Neural cell (in vitro differentiated cells): ENCODE measurements around the gene INMT. TPM values are rescaled to one million over a fixed set of nuclear protein-coding genes. Genes with fewer than 3 reads are reported as not detected.

Experiments used
- H2AFZ ChIP-seq: fragments of 200-600, 300-800 bp; sonication (generic), shearing (Covaris generic); 2 replicates; pipeline ENCODE4 v1.6.0; 2014; ENCODE audit warnings: low read depth, mild to moderate bottlenecking, antibody characterized with exemption, low read length, moderate library complexity
- H3F3A ChIP-seq: fragments of 200-600 bp; shearing (Covaris generic); 2 replicates; pipeline ENCODE4 v1.6.1; 2016; ENCODE audit warnings: mild to moderate bottlenecking, moderate library complexity, mixed read lengths, antibody characterized with exemption, low read length; ENCODE audit not compliant: insufficient read depth, poor library complexity, severe bottlenecking
- H3K27ac ChIP-seq: fragments of 200-600, 300-800 bp; sonication (generic), shearing (Covaris generic); 2 replicates; pipeline ENCODE4 v1.5.1; 2014; ENCODE audit warnings: mild to moderate bottlenecking, low read length, moderate library complexity
- H3K27me3 ChIP-seq: fragments of 300-800, 200-600 bp; sonication (generic), shearing (Covaris generic); 2 replicates; pipeline ENCODE4 v1.6.0; 2014; ENCODE audit warnings: mild to moderate bottlenecking, low read depth, low read length, moderate library complexity; ENCODE audit not compliant: insufficient read depth
- H3K36me3 ChIP-seq: fragments of 300-800, 200-600 bp; sonication (generic), shearing (Covaris generic); 2 replicates; pipeline ENCODE4 v1.5.1; 2014; ENCODE audit warnings: mild to moderate bottlenecking, antibody characterized with exemption, low read length, moderate library complexity; ENCODE audit not compliant: insufficient read depth
- H3K4me2 ChIP-seq: fragments of 300-800, 200-600 bp; sonication (generic), shearing (Covaris generic); 2 replicates; pipeline ENCODE4 v1.6.0; 2014; ENCODE audit warnings: mild to moderate bottlenecking, low read length
- H3K4me3 ChIP-seq: fragments of 300-800, 200-600 bp; sonication (generic), shearing (Covaris generic); 2 replicates; pipeline ENCODE4 v1.5.1; 2014; ENCODE audit warnings: mild to moderate bottlenecking, low read length, moderate library complexity
- H3K79me2 ChIP-seq: fragments of 200-600 bp; shearing (Covaris generic); replicated peaks from 2 replicates; pipeline ENCODE4 v1.6.0; 2014; ENCODE audit warnings: mild to moderate bottlenecking, low read length, moderate library complexity; ENCODE audit not compliant: insufficient read depth
- H3K9ac ChIP-seq: fragments of 300-800, 200-600 bp; sonication (generic), shearing (Covaris generic); 2 replicates; pipeline ENCODE4 v1.6.1; 2016; ENCODE audit warnings: mild to moderate bottlenecking, low read length, mixed read lengths
- H3K9me2 ChIP-seq: fragments of 200-600 bp; shearing (Covaris generic); 2 replicates; pipeline ENCODE4 v1.6.1; 2016; ENCODE audit warnings: mild to moderate bottlenecking, low read length, mixed read lengths; ENCODE audit not compliant: insufficient read depth
- H3K9me3 ChIP-seq: fragments of 200-600, 300-800 bp; sonication (generic), shearing (Covaris generic); 2 replicates; pipeline ENCODE4 v1.6.1; 2016; ENCODE audit warnings: mild to moderate bottlenecking, mixed run types, low read length, moderate library complexity, mixed read lengths
- H4K20me1 ChIP-seq: fragments of 200-600 bp; shearing (Covaris generic); 2 replicates; pipeline ENCODE4 v1.6.1; 2016; ENCODE audit warnings: mild to moderate bottlenecking, mixed run types; ENCODE audit not compliant: insufficient read depth
- EP300 ChIP-seq: fragments of 450-650 bp; conservative IDR thresholded peaks from 2 replicates; pipeline ENCODE4 v1.6.1; 2014; ENCODE audit warnings: antibody characterized with exemption, mild to moderate bottlenecking, moderate library complexity; ENCODE audit not compliant: poor library complexity, severe bottlenecking
- EZH2 ChIP-seq: fragments of 200-600, 300-800 bp; shearing (Covaris generic), sonication (generic); IDR thresholded peaks from 2 replicates; pipeline ENCODE4 v1.6.1; 2014; ENCODE audit warnings: antibody characterized with exemption, low read length, borderline replicate concordance, mild to moderate bottlenecking; ENCODE audit not compliant: insufficient read depth, poor library complexity, severe bottlenecking
- MXI1 ChIP-seq: fragments of 450-650 bp; conservative IDR thresholded peaks from 2 replicates; pipeline ENCODE4 v1.6.1; 2014; ENCODE audit warnings: antibody characterized with exemption, mild to moderate bottlenecking; ENCODE audit not compliant: poor library complexity, severe bottlenecking
- POLR2AphosphoS5 ChIP-seq: IDR thresholded peaks from 2 replicates; pipeline ENCODE4 v1.6.1; 2012
- RAD21 ChIP-seq: fragments of 450-650 bp; conservative IDR thresholded peaks from 2 replicates; pipeline ENCODE4 v1.6.1; 2014; ENCODE audit warnings: antibody characterized with exemption, mild to moderate bottlenecking, moderate library complexity
- SMC3 ChIP-seq: fragments of 450-650 bp; conservative IDR thresholded peaks from 2 replicates; pipeline ENCODE4 v1.6.1; 2014; ENCODE audit warnings: antibody characterized with exemption, mild to moderate bottlenecking, moderate library complexity; ENCODE audit not compliant: poor library complexity
- TAF1 ChIP-seq: IDR thresholded peaks from 2 replicates; pipeline ENCODE4 v1.6.1; 2012; ENCODE audit warnings: low read depth
- polyA plus RNA-seq: library from polyadenylated mRNA; depleted of rRNA; stranded (reverse); fragments of >200 nt; gene quantifications from 2 replicates; pipeline ENCODE4 v1.2.3, GENCODE V29; 2014
- TF ChIP-seq, protein P1 (sequence below): IDR thresholded peaks from 2 replicates; pipeline ENCODE4 v1.6.1; 2012; ENCODE audit warnings: borderline replicate concordance
- TF ChIP-seq, protein P2 (sequence below): fragments of 450-650 bp; IDR thresholded peaks from 2 replicates; pipeline ENCODE4 v1.5.1; 2014; ENCODE audit warnings: antibody characterized with exemption, mild to moderate bottlenecking, moderate library complexity; ENCODE audit not compliant: poor library complexity, severe bottlenecking

INMT gene
- polyA plus RNA-seq, 1 donor from 2014 or later, result 0.66 TPM

DNA sequence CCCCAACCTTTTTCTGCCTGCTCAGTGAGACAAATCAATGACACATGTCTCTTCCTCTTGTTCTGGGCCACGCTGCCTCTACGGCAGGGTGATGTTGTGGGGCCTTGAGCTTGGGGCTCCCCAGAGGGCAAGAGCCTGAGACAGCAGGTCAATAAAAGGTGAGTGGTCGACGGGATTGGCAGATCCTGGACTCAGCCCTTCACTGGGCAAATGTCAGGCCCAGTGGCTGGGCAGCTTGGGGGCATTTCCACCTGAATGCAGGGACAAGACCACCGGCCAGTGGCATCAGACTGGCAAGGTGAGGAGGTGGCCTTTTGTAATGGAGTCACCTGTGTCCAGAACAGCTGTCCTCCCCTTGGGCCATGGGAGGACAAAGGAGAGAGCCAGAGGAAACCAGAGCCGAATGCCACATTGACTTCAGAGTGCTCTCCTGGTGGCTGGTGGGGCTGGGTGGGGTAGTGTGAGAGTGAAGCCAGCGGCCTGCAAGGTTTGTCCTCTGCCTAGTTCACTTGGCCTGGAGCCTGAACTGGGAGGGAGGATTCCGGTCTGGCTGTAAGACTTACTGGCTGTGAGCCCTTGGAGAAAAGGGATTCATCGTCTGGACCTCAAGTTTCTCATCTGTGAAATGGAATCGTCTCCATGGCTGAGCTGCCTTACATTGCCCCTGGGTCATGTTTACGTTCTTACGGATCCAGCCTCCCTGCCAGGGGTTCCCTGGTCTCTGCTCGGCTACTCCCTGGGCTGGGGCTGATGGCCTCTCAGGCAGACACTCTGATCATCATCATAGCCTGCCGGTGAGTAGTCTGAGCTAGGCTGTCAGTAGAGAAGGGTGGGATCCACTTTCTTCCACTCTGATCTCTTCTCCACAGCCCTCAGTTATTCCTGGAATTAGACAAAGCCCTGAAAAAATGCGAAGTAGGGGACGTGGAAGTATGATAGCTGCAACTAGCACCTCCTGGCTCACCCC lies 44.3 kb upstream of the INMT start:
- Histone ChIP-seq H3F3A (no peaks in the 10 kb centered on the region), H2AFZ (no peak overlapping the region), H3K4me2 (no peak overlapping the region), H3K9ac (no peak overlapping the region), H4K20me1 (no peaks in the 10 kb centered on the region), H3K27ac (no peak overlapping the region), H3K27me3 (no peaks in the 10 kb centered on the region), H3K9me3 (no peaks in the 10 kb centered on the region), H3K79me2 (no peaks in the 10 kb centered on the region), H3K36me3 (no peaks in the 10 kb centered on the region), H3K9me2 (no peaks in the 10 kb centered on the region), H3K4me3 (no peak overlapping the region)
- TF ChIP-seq POLR2AphosphoS5 (no peak), RAD21 (no peak), TAF1 (no peak), EP300 (no peak), EZH2 (no peak), SMC3 (no peak), MXI1 (no peak)
- TF ChIP-seq, protein P1, sequence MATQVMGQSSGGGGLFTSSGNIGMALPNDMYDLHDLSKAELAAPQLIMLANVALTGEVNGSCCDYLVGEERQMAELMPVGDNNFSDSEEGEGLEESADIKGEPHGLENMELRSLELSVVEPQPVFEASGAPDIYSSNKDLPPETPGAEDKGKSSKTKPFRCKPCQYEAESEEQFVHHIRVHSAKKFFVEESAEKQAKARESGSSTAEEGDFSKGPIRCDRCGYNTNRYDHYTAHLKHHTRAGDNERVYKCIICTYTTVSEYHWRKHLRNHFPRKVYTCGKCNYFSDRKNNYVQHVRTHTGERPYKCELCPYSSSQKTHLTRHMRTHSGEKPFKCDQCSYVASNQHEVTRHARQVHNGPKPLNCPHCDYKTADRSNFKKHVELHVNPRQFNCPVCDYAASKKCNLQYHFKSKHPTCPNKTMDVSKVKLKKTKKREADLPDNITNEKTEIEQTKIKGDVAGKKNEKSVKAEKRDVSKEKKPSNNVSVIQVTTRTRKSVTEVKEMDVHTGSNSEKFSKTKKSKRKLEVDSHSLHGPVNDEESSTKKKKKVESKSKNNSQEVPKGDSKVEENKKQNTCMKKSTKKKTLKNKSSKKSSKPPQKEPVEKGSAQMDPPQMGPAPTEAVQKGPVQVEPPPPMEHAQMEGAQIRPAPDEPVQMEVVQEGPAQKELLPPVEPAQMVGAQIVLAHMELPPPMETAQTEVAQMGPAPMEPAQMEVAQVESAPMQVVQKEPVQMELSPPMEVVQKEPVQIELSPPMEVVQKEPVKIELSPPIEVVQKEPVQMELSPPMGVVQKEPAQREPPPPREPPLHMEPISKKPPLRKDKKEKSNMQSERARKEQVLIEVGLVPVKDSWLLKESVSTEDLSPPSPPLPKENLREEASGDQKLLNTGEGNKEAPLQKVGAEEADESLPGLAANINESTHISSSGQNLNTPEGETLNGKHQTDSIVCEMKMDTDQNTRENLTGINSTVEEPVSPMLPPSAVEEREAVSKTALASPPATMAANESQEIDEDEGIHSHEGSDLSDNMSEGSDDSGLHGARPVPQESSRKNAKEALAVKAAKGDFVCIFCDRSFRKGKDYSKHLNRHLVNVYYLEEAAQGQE, result no peak
- TF ChIP-seq, protein P2, sequence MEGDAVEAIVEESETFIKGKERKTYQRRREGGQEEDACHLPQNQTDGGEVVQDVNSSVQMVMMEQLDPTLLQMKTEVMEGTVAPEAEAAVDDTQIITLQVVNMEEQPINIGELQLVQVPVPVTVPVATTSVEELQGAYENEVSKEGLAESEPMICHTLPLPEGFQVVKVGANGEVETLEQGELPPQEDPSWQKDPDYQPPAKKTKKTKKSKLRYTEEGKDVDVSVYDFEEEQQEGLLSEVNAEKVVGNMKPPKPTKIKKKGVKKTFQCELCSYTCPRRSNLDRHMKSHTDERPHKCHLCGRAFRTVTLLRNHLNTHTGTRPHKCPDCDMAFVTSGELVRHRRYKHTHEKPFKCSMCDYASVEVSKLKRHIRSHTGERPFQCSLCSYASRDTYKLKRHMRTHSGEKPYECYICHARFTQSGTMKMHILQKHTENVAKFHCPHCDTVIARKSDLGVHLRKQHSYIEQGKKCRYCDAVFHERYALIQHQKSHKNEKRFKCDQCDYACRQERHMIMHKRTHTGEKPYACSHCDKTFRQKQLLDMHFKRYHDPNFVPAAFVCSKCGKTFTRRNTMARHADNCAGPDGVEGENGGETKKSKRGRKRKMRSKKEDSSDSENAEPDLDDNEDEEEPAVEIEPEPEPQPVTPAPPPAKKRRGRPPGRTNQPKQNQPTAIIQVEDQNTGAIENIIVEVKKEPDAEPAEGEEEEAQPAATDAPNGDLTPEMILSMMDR, result no peak

DNA sequence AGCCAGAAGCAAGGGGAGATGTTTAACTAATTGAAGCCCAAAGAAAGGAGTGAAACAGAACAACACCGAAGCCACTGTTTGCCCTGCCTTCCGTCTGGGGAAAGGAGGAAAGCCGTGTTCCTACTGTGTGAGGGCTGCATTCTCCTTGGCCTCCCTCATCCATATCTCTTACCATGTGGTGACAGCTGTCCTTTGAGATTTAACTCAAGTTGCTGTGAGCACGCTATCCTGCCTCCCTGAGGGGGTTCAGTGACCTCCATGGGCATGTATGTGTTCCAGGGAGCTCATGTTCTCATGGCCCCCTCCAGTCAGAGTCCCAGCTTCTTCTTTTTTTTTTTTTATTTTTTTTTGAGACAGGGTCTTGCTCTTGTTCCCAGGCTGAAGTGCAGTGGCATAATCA lies 43.5 kb upstream of the INMT start:
- Histone ChIP-seq H3K36me3 (no peaks in the 10 kb centered on the region), H2AFZ (no peak overlapping the region), H3K9ac (no peak overlapping the region), H3K4me3 (no peak overlapping the region), H3K79me2 (no peaks in the 10 kb centered on the region), H3F3A (no peaks in the 10 kb centered on the region), H3K9me3 (no peaks in the 10 kb centered on the region), H3K27me3 (no peaks in the 10 kb centered on the region), H3K27ac (no peak overlapping the region), H3K4me2 (no peak overlapping the region), H3K9me2 (no peaks in the 10 kb centered on the region), H4K20me1 (no peaks in the 10 kb centered on the region)
- TF ChIP-seq MXI1 (no peak), EP300 (no peak), TAF1 (no peak), RAD21 (no peak), EZH2 (no peak), POLR2AphosphoS5 (no peak), SMC3 (no peak)
- TF ChIP-seq, protein P1, result no peak
- TF ChIP-seq, protein P2, result no peak
